HG03025 (cell line): ENCODE measurements around the gene CCDC40.

Source experiments
- ATAC-seq: cut with Tn5 transposase; IDR thresholded peaks from one replicate; pipeline ENCODE4 v1.9.1; 2021; ENCODE audit warnings: mild to moderate bottlenecking, moderate library complexity; ENCODE audit not compliant: unreplicated experiment, low FRiP score

The CCDC40 gene

DNA sequence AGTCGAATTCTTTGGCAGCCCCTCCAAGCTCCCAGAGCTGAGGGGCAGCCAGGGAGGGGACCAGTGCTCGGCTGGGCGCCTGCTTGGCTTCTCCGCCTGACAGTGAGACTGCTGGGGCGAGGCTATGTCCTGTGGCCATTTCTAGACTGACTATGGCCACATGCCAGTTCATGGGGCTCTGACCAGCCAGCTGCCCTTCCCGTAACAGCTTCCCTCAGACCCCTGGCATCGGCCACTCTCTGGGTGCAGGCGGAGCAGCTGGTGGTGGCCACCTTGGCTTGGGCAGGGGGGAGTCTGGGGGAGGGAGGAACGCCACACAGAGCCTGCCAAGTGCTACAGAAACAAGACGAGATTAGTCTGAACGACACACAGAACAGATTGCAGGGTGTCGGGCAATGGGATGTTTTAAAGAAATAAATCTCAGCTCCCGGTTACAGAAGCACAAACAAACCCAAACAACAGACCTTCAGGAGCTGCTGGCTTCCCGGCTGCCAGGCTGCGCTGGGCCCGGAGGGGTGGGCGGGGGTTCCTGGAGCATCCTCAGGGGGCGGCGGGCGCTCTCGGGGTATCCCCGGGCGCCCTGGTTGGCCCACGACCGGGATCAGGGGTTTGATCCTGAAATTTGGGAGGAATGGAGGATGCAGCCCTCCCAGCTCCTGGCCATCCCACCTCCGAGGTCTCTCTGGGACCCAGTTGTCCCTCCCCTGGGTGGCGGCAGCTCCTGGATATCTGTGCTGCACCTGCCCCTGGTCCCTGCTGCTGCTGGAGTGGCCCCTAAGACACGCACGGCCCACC is 35.3 kb upstream of the CCDC40 start:
- ATAC-seq, result no peak

DNA sequence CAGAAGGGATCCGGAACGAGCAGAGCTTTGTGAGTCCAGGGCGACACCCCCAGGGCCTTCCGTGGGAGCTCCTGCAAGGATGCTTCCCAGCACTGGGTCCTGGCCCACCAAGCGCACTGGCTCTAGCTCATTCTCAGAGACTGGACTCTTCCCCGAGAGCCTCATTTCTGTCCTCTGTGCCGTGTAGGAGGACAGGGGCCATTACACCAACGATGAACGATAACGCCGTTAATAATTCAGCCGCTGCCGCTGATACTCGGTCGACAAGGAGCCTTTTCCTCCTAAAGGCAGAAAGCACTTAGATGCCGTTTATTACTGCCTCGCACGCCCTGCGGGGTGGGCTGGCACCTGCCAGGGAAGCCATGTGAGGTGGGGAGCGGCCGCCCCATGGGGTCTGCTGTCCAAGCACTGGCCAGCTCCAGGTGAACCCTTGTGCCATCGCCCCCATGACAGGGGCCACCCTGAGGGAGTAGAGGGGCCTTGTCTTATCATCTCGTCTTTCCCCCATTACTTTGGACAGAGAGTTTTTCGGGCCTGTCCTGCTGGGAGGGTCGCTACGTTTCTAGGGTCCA is 34.3 kb upstream of the CCDC40 start:
- ATAC-seq, result no peak

DNA sequence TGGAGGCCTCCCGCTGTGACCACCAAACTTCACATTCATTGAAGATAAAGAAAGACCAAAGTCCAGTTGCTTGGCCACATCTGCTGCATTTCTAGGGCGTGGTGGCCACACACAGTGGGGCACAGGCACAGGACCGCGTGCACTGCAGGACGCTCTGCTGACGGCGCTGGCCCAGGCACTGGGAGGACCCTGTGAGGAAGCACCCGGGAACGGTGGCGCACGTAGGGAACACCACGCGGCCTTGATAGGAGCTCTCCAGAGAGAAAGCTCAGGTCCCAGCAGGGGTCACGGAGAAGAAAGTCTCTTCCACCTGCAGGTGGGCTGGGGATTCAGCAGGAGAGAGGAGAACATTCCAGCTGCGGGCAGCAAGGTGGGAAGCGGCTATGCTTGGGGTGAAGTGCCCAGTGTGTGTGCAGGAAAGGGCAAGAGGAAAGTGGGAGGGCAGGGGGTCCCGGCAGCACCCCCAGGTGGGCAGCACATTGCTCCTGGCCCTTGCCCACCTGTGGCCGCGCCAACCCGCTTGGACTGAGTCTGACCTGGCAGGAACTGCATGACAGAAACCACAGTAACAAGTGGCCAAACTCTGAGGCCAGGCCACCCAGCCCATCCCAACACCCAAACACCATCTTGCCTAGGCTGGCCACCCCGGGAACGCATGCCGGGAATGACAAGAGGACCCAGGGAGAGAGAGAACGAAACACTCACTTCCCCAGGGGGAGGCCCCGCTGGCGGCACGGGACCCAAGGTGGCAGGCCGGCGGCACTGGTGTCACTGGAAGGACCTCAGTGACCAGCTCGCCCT is 33.6 kb upstream of the CCDC40 start:
- no peak for ATAC-seq

DNA sequence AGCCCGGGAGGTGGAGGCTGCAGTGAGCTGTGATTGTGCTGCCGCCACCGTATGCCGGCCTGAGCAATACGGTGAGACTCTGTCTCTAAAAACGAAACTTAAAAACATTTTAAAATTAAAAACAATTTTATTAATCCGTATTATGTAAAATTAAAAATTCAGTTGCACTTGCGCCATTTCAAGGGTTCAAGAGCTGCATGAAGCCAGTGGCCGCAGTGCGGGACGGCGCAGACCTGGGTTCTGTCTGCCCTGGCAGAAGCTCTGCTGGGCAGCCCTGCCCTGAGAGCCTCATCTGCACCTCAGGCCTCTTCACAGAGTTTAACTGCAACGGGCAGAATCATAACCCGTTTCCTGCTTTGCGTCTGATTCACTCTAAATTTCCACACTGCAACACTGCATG is 32.5 kb upstream of the CCDC40 start:
- ATAC-seq, result no peak

DNA sequence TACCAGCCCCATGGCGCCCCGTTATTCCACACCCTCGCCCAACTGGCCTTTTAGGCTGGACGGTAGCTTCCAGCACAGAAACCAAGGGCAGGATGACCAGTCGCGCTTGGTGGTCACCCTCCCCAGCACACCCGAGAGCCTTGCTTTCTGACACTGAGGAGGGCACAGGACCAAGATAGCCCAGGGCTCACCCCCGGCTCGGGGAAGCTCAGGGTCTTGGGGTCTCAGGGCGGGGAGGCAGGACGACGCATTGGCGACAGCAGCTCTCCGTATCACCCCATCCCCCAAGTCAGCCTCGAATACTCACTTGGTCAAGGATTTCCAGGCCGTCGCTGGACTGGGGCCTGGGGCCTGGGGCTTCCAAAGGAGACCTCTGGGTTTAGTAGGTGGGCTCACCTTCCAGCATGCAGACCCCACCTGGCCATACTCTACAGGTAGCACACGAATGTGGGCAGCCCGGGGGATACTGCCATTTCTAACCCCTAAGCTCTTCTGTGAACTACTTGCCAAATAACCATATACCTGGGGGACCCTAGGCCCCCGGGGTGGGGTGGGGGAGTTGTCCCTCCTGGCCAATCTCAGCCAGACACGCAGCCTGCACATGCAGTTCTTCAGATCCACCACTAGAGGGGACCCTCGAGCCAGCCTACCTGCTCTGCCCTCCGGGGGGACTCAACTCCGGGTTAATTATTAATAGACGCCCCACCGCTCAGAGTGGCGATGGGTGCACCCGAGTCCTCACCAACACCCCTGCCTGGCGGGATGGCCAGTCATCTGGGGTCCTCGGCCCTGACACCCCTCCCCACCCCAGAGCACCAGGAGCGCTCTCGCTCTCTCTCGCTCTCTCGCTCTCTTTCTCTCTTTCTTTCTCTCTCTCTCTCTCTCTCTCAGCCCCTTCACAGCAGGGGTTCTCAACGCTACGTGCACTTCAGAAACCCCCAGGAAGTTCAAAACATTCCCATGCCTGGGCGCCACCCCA is 30.8 kb upstream of the CCDC40 start:
- ATAC-seq, result no peak

DNA sequence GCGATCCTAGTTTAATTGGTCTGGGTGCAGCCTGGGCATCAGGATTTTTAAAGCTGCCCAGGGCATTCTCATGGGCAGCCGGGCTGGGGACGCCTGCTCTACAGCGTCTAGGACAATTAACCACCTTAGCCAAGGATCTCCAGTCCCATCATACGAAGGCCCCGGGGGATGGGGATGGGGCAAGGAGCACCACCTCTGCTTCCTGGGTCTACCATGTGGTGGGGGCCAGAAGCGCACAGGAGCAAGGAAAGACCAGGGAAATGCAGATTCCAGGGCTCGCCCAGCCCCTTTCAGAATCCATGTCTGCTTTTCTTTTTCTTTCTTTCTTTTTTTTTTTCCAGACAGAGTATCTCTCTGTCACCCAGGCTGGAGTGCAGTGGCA is 30.1 kb upstream of the CCDC40 start:
- ATAC-seq, result no peak

DNA sequence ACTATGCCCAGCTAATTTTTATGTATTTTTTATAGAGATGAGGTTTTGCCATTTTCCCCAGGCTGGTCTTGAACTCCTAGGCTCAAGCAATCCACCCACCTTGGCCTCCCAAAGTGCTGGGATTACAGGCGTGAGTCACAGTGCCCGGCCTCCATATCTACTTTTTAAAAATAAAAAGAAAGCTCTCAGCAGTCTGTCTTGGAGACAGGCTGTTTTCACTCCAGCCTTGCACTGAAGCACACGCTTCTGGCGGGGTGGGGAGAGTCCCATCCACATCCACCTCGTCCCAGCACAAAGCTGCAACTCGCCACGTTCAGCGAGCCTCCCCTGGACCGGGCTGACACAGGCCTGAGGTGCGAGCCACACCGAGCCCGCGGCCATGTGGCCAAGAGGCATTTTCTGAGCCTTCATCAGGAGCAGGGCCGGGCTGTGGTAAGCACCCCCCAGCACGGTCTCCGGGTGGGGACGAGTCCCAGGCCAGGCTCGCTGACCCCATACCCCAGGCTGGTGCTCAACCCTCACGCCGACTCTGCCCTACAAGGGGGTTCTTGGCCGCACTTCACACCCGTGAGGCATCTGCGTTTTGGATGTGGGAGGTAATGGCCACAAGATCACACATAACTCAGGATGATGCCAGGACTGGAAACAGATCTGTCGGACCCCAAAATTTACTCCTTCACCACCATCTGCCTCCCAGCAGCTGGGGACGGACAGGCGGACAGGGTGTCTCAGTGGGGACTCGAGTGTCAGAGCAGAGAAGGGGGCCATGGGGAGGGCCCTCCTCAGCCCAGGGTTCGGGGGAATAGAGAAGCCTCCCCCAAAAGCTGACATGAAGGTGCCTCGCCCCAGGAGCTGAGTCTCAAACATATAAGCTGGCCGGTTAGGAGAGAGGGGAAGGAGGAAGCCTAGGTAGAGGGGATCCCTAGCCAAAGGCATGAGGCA is 29.4 kb upstream of the CCDC40 start:
- no peak for ATAC-seq

DNA sequence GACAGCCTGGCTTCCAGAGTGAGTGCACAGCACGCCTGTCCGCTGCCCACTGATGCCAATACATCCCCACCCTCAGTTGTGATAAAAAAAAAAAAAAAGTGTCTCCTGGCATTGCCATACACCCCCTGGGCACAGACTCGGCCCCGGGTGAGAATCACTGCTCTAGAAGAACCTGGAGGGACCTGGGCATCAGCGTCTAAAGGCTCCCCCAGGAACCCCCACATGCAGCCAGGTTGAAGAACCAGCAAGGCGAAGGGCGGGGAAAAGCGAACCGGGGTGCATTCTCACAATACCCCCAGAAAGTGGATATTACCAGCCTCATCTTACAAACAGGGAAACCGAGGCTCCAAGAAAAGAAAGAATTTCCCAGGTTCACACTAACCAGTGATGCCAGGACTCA is 28.5 kb upstream of the CCDC40 start:
- no peak for ATAC-seq

DNA sequence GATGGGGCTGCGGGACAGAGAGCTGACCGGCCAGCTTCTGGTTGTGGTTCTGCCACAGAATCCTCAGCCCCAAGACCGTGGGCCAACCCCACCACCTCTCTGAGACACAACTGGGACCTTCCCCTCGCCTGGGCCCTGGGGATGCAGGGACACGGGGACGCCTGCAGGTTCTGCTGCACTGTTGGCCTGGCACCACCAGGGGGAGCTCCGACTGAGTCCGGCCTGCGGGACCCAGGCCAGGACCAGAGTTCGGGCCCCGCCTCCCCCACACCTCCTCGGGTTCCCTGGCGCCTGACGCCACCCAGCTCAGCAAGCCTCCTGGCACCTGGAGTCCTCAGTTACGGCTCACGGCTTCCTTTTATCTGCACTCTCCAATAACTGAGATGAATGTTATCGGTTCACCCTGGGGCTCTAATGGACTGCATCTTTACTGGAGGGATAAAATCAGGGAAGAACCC is 28.0 kb upstream of the CCDC40 start:
- ATAC-seq, result no peak

DNA sequence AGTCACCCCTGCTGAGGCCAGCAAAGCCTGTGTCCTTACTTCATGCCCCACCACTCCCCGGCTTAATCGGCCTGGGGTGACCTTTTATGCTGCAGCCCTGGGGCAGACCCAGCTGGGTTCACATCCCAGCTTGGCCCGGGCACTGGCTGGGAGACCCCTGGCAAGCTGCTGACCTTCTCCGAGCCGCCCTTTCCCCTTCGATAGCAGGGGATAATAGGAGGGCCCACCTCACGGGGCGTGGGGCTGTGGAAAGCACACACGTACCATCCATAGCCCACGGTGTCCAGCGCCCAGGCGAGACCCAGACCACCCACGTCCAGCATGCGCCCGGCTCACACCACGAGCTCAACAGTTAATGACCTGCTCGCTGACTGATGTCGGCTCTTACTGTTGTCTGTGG is 27.6 kb upstream of the CCDC40 start:
- ATAC-seq, result no peak

DNA sequence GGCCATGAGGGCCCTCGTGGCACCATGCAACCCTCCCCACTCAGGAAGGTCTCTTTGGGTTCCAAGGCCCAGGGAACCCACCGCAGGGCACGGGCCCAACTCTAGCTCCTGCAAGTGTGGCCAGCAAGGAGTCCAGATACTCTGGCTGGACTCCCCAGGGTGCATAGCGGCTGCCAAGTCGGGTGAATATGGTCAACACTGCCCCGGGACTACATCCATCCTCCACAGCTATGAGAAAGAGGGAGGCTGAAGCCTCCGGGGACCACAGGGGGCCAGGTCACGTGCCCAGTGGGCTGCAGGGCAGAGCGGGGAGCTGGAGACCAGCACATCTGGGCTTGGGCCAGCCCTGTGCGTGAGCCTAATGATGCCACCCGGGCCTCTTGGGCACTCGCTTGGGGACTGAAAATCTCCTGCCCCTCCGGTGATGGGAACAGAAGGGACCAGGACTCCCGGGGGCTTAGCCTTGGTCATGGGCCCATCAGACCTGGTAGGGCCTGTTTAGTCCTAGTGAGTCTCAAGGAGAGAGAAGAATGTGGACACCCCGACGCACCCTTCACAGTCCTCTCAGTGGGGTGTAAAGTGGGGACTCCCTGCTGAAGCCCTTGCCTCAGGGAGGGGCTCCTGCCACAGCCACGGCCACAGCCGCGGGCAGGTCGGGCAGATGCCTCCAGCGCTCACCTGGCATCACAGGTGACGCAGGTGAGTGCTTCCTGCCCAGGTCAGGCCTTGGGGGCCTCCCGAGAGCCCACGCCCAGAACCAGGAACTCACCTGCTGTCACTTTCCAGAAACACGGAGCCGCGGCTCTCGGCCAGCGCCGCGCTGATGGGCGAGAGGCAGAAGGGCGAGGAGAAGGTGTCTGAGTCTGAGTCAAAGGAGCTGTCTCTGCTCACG is 26.8 kb upstream of the CCDC40 start:
- ATAC-seq, result no peak

DNA sequence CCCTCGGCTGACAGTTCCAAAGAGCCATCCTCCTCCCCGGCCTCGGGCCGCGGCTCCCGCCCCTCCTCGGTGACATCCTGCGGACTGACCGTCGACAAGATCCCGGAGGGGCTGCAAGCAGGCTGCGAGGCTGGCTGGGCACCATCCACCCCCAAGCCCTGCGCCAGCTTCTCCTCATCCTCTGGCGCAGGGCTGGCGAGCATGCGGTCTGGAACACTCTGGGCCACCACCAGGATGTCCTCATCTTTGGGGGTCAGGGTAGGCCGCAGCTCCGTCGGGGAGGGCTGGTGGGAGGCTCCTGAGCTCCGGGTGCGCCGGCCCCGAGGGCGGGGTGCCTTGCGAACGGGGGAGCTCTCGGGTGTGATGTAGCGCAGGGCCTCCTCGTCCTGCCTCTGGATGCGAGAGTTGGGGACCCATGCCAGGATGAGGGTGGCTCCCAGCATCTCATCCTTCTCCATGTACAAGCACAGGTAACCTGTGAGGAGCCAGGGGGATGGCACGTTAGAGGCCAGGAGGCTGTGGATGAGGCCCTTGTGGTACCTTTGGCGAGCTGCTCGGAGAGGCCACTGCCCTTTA is 26.1 kb upstream of the CCDC40 start:
- ATAC-seq, result no peak

DNA sequence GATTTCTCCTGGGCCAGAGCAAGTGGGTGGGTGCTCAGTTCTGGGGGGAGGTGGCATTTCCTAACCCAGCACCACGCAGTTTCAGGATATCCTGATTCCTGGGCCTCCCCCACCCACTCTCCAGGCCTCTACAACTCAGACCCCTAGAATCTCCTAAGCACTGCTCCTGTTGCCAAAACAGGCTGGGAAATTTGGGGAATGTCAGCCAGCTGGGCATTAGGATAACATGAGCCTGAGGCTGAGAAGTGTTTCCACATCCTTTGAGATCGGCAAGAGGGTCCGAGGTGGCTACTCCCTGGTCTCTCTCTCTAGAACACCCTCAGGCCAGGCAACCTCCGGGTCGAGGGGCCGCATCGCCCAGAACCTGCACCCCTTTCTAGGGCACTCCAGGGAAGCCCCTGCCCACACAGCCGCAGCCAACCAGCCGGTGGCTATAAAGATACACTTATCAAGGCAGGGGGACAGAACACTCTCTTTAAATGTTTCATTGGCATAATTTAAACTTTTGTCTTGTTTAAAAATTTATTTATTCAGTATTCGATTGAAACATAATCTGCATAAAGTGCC is 24.4 kb upstream of the CCDC40 start:
- ATAC-seq, result no peak

DNA sequence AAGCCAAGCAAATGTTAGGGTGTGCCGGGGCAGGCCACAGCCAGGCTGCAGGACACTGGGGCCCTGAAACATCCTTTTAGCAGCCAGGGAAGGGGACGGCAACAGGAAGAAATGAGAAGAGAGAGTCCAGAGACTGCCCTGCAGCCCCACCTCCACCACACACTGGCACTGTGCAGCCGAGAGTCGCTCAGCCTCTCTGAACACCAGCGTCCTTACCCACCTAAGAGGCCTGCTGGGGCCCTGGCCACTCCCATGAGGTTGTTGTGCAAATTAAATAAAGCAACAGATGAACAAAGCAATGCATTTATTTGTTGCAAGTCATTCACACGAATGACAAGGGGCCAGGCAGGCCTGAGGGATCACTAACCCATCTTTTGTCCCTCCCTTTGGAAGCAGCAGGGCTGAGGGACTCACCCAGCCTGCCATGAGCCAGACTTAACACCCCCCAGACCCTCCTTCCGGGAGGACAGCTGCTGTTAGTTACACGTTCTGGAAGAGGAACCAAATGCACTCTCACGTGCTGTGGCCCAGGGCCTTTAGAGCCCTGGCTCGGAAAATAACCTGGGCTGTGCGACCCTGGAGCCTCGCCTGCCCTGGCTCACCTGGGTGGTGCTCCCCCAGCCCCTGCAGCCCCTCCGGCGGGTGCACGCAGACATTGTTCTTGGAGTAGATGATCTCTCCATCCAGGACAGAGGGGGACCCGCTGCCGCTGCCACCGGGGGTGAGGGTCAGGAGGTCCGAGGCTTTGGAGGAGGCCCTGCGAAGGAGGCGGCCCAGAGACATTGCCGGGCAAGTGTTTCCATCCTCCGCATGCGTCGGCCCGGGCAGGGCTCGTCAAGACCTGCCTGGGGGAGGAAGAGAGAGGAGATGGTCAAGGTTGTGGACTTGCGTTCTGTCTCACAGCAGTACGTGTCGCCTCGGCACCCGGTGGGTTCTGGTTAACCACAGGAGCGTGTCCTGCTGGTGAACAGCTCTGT is 23.4 kb upstream of the CCDC40 start:
- ATAC-seq, result no peak

DNA sequence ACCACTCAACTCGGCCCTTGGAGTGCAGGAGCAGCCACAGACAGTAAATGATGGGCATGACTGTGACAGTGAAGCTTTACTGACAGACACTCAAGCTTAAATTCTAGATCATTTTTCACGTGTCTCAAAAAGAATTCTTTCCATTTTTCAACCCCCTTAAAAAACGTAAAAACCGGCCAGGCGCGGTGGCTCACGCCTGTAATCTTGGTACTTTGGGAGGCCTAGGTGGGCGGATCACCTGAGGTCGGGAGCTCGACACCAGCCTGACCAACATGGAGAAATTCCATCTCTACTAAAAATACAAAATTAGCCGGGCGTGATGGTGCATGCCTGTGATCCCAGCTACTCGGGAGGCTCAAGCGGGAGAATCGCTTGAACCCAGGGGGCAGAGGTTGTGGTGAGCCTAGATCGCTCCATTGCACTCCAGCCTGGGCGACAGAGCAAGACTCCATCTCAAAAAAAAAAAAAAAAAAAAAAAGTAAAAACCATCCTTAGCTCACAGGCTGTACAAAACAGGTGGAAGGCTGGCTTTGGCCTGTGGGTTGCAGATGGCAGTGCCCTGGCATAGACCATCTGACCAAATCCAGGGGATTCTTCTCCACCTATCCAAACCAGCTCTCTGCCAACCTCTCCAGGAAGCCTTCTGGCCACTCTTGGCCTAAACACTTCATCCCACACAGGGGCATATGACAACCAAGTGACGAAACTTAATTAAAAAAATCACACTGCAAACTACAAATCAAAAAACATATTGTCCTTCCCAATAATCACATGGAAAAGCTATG is 19.0 kb upstream of the CCDC40 start:
- no peak for ATAC-seq
